GM18909 (cell line): Measurements from ENCODE around the gene STK39.

Experiments used
- ATAC-seq: cut with Tn5 transposase; IDR thresholded peaks from one replicate; pipeline ENCODE4 v1.9.1; 2021; ENCODE audit warnings: mild to moderate bottlenecking; ENCODE audit not compliant: unreplicated experiment, poor library complexity

STK39 gene

DNA sequence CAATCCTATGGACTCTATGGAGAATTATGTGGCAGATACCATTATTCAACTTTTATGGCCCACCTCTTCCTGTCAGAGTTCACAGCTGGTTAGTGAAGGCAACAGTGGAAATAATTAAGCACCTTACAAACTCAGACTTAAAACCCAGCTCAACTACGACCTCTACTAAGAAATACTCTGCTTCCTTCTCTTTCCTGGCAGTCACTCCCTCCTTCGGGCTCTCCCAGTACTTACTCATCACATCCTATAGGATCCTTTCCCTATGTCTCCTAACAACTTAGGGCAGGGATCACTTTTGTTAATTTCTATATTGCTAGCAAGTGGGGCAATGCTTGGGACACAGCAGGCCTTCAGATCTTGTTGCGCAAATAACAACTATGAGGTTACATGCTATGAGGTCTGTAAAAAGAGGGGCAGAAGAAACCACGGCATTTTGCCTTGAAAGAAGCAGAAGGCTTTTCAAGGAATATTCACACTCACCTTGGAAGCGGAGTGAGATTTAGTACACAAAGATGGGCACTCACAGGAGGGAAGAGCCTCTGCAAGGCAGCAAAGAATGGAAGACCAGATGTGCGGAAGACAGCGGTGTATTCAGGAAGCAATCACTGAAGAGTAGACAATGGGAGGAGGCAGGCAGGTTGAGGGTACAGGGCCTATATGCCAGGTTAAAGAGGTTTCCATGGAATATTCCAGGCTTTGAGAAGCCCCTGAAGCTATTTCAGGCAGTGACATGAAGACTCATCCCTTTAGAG is 2.1 kb downstream of the STK39 start:
- no peak for ATAC-seq

DNA sequence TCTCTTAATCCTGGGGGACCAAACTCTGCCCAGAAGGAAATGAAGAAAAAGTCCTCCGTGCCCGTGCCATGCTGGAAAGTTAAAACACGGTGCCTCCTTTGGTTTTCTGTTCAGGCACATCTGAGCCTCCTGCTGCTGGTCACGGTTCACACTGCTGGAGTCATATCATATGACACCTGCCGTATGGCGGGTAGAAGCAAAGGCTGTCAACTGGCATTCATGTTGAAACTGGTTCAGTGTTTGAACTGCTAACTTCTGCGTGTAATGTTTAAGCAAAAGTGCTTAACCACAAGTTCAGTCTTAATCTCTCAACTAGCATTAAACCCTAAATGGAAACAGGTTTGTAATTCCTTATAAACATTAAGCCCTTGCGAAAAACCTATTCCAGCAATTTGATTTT is 3.1 kb downstream of the STK39 start:
- no peak for ATAC-seq

DNA sequence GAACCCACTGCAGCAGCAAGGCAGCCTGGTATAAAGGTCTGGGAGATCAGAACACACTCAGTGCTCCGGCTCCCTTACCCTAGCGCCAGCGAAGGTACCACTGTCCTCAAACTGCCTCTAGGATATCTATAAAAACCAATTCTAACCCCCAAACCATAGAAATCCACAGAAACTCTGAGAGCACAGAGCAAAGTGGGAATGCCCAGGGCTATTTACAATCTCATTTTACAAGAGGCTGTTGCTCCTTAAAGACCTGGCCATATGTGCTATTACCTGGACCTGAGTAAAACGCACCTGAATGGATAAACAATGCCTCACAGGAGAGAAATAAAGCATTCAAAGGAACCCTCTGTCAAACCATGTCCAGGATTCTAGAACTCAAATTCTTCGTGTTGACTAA is 4.3 kb downstream of the STK39 start:
- ATAC-seq, result no peak

DNA sequence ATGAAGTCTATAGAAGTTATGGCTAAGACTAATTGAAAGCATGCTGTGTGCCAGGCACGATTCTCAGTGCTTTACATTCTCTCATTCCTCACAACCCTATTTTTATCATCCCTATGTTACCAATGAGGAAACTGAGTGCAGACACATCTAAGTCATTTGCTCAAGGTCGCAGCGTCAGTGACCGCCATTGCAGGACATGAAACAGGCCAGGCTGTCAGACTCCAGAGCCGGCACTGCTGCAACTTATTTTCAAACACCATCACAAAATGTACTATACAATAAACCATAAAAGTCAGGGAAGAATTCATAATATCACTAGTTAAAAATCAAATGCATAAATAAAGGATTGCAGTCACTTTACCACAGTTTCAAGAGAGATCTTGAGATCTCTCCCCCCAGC is 5.6 kb downstream of the STK39 start:
- no peak for ATAC-seq

DNA sequence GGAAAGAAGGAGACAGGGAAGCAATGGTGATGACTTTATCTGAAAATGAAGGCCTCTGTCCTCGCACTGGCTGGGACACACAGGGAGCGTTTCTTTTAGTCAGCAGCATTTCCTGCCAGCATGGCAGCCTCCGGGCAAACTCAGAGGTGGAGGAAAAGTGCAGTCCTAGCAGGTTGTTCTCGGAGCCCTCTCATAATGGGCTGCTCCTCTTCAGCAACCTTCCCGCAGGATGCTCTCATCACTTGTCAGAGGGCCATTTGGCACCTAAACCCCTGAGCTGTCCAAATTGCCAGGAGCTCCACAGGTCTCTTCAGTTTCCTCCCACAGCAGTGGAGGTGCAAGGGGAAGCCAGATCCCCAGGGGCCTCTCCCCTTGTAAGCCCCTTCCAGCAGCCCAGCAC is 6.2 kb downstream of the STK39 start:
- ATAC-seq, result no peak

DNA sequence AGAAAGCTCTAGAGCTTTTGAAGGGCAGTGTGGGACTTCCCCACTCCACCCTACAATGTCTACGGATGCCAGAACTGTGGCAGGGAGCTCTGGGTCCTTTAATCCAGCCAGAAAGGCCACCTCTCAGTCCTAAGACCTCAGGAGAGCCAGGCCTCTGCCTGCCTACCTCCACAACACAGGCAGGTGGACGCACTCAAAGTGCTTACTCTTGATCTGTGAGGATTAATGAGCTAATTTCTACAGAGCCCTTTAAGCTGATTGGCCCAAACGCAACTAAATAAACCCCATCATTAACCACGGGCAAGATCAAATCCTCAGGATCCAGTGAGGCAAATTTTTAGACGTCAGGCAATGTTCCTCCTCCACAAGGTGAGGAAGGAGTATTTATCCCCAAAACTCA is 8.1 kb downstream of the STK39 start:
- no peak for ATAC-seq

DNA sequence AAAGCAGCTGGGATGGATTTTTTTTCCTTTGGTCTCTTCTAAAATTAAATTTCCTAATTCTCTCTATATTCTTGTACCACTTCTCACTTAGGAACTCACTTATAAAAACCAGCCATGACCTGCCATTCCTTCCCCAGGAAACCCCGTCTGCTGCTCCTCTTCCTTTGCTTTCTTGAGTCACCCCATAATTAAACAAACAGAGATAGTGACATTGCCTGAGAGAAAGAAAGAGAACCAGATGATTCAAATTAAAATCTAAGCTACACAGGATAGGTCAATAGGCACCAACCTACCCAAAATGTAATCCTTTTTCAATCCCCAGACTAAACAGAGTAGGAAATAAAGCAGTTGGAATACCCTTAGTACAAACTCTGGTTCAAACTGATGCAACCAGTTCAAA is 9.7 kb downstream of the STK39 start:
- no peak for ATAC-seq

DNA sequence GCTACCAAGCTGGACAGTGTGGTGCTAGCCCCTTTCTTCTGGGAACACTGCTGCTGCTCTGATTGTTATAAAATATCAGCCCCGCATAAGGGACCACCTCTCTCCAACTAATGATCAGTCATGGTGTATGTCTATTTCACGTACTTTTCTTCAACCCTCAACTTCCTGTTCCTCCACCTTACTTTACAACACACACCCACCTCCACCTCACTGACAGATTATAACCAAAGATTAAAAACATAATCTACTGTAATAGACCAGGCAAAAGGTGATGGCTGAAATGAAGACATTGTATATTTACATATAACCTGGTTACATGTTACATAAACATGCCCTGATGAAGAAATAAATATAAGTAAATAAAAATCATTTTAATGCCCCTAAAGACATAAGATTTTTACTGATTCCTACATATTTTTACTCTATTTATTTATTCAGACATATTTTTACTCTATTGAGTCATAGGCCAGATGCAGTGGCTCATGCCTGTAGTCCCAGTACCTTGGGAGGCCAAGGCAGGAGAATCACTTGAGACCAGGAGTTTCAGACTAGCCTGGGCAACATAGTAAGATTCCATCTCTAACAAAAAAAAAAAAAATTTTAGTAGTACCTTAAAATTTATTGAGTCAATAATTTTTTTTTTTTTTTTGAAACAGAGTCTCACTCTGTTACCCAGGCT is 12.8 kb downstream of the STK39 start:
- ATAC-seq, result no peak

DNA sequence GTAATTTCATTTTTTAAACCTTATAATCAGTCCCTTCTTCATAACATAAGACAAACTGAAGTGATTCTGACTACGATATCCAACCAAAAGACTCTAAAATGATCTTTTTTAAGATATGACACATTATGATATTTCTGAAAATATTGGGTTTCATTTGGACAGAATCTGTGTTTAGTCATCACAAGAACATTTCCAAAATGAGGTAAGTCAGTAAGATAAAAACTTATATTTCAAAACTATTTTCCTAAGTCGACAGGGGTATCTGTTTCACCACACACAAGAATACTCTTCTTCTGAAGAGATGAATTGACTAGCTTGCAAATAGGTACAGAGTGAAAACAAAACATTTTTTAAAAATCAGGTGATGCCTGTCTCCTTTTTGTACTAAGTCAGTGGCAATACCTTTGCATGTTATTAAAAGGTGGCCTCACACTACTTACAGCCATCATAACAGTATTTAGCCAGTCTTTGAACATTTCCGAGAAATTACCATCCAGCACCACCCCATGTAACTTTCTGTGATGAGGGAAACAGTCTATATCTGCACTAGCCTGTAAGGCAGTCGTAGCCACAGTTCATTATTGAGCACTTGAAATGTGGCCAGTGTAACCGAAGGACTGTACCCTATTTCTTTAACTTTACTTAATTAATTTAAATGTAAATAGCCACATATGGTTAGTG is 13.5 kb downstream of the STK39 start:
- no peak for ATAC-seq

DNA sequence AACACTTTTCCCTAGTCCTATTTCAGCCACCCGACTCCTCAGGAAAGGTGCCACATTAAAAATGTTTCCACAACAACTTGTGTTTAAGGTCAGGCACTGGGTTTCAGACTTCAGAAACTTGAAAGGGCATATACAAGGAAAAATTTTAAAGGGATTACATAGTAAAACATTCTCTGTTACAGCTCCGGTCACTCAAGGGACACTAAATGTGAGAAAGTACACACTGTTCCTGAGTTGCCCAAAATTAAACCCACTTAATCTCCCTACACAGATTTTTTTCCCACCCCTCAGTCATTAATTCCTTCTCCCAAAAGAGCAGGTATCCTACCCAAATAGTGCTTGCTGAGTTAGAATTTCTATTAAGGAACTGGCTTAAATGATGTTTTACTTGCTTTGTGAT is 14.2 kb downstream of the STK39 start:
- ATAC-seq, result no peak

DNA sequence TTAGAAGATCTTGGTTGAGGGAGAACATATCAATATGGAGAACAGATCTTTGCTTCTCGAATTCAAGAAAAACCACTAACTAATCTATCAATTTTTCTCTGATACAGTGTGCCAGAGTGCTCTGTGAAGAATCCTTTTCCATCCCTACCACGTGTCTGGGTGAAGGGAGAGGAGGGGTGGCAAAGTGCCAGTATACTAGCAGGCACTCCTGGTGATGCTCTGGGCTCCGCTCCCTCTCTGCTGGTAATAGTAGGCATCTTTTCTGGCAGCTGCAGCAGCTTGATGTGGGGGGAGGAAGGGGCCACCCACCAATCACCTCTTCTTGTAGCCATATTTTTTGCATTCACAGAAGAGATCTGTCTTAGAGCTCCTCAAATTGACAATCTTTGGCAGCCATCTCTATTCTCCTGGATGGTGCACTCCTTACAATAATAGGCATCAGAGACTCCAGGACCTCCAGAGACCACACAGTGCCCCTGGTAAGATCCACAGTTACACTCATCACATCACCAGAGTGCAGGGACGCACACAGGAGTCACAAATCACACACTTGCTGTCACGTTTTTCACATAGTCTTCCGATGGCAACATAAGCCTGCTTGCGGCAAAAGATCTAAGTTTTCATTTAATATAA is 15.7 kb downstream of the STK39 start:
- ATAC-seq, result no peak

DNA sequence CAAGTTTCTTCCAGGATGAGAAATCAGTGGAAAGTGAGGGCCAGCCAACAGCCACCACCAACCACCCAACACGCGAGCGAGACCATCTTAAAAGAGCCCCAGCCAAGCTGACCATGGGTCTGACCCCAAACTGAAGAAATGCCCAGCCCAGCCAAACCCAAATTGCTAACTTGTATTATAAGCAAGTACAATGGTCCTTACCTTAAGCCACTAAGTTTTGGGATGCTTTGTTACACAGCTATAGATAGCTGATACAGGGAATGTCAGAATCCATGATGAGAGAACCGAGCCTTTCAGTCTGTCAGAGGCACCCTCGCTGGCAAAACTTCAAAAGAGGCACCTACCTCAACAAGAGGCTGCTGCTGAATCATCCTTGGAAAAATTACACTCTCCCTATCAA is 17.0 kb downstream of the STK39 start:
- no peak for ATAC-seq

DNA sequence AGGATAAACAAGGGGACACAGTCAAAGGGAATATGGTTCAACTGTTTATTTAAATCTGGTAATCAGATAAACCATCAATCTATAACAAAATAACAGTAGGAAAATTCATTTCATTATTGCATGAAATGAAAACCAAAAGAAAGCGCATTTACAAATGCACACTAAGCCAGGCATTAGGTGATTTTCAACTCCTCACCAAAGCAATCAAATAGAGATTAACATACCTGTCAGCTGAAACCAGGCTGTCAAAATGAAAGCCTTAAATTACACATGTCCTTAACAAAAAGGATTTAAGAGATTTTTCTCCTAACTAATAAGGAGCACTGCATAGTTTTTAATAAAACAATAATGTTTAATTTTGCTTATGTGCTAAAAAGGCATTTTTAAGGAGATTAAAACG is 23.0 kb downstream of the STK39 start:
- no peak for ATAC-seq

DNA sequence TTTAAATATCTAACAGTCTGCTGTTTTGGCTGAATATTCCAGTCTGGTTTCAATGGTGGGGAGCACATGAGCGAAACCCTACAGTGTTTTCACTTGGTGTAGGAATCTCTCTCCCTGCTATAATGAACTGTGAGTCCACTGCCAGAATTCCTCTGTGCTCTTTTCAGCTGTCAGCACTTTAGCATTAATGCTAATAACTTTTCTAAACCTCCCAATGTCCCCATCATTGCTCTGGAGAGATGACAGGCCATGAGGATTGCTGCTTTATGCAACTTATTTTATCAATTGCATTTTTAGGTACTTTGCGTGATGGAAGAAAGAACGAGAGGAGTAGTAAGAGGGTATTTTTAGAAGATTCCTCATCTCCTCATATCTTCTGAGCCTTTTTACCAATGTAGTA is 25.3 kb downstream of the STK39 start:
- no peak for ATAC-seq

DNA sequence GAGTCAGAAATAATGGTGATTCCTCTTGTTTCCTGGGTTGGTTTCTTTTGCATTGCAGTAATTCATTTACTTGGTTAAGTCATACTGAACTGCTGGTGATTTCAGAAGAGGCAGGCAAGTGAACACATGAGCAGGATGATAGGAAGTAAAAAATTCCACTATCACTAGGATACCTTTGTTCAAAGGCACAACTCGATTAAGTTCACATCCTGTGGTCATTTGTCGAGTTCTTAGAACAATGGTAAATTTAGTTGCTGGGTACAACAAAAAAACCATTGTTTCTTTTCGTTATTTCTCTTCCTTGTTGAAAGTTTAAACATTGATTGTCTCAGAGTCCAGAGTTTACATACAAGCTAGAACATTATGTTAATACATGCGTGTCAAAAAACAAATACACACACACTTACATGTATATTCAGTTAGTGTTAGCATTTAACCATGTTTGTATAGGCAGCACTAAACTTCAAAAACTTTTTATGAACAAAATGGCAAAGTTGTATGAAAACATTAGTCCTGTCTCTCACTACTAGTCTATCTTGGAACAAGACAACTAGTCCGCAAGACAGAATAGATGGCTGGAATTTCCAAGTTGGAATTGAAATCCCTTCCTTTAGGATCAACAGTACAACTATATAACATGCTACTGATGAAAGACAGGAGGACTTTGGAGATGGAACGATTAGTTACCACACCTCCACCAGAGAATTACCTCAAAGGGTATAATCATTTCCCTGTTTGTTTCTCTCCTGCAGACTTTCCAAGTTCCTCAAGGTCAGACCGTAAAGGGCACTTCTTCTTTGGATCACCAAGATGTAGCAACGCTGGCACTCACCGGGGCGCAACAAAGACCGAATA is 26.2 kb downstream of the STK39 start:
- ATAC-seq, result no peak

DNA sequence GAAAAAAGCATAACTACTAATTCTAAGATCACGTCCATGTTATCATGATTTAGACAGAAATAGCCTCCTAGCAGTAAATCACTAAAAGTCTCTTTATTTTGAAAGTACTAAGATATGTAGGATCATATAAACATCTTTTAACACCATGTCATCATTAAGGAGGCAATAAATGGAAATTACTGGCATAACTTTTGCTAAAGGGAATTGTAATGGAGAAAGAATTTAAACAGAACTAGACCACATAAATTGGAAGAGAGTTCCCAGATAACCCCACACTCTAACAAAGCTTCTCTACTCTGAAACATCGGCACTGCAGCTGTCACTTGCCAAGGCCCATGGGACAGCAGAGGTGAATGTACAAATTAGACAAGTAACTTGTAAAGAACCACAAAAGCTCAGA is 29.5 kb downstream of the STK39 start:
- ATAC-seq, result no peak

DNA sequence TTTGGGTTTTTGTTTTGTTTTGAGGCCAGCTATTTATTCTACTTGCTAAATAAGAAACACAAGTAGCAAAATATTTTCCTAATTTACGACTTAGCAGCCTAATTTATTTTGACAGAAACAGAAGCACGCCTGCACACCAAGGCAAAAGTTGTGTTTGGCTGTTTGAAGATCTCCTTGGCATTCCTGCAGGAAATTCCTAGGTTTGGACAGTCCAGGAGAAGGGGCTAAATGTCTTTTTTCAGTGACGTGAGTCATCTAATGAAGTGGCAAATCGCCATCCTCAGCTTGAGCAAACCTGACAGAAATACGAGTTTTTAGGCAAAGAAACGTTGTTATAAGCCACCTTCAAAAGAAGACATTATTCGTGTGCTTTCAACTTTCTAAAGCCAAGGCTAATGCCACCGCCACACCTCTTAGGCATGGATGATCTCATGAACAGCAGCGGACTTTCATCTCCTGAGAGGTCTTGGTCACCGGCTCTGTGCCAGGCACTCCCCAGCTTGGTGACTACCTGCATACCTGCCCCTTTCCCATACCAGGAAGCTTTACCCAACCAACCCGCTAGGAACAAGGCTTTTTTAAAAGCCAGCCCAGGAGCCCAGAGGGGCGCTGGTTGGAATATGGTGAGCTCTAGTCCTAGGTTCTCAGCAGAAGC is 30.9 kb downstream of the STK39 start:
- ATAC-seq, result no peak

DNA sequence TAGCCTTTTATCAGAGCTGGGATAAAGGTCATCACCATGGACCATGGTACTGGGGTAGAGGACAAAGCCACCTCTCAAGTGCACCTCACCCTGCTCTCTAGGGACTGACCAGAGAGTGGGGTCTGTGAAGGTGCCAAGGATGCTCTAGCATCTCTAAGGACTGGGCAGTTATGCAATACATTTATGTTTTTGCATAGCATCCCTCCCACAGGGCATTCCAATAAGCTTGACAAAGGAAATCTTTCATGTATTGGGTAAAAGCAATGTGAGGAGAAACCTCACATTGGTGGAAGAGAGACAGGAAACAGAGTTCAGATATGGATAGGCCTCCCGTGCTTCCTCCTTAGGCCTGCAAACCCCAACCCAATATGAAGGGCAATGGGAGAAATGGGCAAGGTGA is 31.6 kb downstream of the STK39 start:
- no peak for ATAC-seq

DNA sequence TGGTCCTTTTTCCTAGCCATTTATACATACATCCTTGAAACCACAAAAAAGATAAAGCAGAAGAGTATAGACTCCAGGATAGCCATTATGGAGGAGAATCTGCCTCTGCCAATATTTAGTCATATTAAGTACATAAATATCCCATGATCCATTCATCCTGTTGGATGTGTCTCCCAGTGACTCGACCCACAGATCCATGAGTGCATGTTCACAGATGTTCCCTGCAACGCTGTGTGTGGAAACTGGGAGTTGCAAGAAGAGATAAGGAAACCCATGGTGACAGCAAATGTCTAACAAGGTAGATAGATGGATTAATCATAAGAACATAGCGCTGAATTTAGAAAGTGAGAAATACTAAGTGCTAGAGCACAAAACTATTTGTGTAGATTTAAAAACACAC is 34.5 kb downstream of the STK39 start:
- ATAC-seq, result no peak

DNA sequence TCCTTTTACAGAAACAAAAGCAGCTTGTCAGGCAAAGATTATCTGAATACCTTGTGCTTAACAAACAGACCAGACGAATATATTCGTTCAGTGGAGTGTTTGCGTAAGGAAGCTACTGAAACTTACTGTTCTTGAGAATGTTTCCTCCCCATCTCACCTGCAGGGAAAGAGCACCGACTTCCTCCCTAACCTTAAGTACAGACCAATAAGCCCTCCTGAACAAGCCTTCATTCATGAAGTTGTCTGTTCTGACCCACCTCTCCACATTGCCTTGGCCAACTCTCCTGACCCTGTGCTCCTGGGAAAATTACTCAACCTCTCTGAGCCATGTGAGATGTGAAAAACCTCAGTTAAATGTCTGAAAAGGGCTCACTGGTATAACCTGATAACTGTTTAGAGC is 35.2 kb downstream of the STK39 start:
- ATAC-seq, result no peak
